NCI-H1694 (cell line): ENCODE data around the gene TFEC.
"Not testable (repeated sequence)": the region's sequence is repeated elsewhere in the genome, so short reads cannot be mapped to it uniquely, and the experiment has no call there.

Source experiments
- DNase-seq: peaks from one replicate; lab custom pipeline; 2025; lab: John Stamatoyannopoulos, UW

The TFEC gene, protein sequence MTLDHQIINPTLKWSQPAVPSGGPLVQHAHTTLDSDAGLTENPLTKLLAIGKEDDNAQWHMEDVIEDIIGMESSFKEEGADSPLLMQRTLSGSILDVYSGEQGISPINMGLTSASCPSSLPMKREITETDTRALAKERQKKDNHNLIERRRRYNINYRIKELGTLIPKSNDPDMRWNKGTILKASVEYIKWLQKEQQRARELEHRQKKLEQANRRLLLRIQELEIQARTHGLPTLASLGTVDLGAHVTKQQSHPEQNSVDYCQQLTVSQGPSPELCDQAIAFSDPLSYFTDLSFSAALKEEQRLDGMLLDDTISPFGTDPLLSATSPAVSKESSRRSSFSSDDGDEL

DNA sequence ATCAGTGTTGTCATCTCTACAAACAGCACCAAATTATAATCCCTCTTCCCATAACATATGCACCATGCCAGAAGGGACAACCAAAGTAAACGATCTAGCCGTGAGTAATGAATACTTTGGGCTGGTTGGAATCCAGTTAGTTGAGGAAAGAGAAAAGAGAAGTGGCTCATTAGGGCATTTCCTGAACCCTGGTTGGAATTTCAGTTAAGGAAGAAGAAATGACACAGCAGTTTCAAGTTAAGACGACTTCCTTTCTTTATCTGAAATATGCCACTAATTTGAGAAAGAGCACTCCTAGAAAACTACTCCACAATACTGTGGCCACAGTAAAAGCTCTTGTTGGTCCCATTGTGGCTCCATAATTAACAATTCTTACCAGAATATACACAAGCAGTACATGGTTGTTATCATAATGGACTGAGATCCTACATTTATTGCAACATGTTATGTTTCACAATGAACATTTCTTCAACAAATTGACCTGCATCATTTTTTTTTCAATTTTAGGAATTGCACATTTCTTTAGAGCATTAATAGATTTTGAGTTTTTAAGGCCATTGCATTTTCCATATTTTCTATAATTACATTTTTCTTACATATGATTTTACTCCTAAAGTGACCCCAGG lies at the start of gene TFEC:
TFEC (minus strand) TSS at position 113 of the 626 bp plus-strand sequence. CDS start 46,322 bp downstream, outside the sequence.
- no peak for DNase-seq

DNA sequence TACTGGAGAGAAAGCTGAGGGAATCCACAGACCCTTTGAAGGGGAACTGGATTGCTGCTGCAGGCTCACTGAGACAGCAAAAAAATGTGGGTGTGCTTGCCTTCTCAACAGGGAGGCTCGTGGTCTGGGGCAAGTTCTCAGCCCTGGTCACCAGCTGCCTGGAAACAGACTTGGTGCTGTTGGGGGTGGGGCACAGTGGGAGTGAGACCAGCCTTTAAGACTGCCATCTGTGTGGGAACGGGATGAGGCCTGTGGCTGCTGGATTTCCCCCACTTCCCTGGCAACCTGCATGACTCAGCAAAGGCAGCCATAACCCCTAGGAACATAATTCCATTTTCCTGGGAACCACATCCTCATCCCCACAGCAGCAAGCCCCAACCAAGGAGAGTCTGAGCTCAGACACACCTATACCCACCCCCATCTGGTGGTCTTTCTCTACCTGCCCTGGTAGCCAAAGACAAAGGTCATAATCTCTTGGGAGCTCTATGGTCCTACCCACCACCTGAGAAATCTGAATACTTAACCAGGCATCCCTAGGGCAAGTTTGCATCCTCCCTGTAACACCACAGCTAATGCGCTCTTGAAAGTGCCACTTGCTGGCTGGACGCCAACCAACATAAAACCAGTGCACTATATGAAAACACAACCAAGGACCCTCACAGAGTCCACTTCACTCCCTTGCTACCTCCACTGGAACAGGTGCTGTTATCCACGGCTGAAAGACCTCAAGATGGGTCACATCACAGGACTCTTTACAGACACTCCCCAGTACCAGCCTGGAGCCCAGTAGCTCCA lies 45.0 kb upstream of the TFEC start:
- DNase-seq = no peak

DNA sequence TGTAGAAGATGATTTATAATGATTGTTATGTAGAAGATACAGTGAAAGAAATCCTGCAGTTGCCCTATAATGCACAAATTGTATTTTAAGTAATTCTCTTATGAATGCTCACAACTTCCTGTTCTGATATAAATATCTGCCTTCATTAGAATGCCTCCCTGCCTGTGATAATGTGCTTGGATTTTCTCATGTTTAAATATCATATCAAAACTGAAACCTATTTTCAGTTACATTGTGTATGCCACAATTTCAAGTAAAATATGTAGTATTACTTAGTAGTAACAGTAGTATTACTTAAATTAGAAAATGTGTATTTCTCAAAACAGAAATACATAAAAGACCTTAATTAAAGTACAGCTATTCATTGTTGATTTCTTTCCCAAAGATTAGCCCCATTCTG lies 41.1 kb upstream of the TFEC start:
- no peak for DNase-seq

DNA sequence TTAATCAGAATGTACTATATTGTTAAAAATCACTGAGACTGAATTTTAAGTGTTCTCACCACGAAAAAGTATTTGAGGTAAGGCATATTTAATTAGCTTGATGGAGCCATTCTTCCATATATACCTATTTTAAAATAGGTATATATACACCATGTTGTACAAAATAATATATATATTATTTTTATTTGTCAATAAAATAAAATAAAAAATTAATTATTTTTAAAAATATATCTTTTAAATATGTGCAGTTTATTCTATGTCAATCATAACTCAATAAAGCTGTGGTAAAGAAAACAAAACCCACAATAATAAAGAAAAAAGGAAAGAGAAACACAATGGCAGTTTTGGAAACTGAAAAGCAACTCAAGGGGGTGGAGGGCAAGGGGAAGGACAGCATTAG lies 33.6 kb upstream of the TFEC start:
- DNase-seq = no peak

DNA sequence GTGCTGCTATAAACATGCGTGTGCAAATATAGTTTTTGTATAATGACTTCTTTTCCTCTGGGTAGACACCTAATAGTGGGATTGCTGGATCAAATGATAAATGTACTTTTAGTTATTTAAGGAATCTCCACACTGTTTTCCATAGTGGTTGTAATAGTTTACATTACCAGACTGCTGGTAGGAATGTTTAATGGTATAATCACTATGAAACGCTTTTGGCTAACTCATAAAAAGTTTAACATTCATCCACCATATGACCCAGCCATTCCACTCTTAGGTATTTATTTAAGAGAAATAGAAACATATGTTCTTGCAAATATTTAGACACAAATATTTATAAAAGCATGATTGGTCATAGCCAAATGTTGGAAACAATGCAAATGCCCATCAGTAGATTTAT lies 32.1 kb upstream of the TFEC start:
- DNase-seq = no peak

DNA sequence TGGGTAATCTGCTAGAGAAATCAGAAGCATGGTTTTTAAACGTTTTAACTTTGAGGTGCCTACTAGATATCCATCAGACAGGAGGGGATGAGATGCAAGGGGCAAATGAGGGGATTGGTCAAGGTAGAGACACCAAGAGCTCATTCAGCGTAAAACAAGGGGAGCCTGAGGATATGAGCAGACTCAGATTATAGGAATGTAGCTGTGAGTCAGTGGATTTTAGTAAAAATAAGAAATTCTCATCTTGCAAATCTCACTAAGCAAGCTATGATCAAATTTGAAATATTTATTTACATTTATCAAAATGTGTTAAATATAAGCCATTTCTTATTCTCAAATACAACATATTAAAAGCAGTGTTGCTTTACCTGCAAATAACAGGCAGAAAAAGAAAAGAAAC lies 21.4 kb upstream of the TFEC start:
- no peak for DNase-seq

DNA sequence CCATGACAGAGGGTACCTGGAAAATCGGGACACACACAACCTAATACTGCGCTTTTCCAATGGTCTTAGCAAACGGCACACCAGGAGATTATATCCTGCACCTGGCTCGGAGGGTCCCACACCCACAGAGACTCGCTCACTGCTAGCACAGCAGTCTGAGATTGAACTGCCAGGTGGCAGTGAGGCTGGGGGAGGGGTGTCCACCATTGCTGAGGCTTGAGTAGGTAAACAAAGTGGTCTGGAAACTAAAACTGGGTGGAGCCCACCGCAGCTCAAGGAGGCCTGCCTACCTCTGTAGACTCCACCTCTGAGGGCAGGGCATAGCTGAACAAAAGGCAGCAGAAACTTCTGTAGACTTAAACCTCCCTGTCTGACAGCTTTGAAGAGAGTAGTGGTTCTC lies 16.7 kb upstream of the TFEC start:
- not testable (repeated sequence) for DNase-seq

DNA sequence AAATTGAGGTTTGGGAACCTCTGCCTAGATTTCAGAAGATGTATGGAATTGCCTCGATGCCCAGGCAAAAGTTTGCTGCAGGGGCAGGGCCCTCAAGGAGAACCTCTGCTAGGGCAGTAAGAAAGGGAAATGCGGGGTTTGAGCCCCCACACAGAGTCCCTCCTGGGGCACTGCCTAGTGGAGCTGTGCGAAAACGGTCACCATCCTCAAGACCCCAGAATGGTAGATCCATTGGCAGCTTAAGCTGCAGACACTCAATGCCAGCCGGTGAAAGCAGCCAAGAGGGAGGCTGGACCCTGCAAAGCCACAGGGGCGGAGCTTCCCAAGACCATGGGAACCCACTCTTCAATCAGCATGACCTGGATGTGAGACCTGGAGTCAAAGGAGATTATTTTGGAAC lies 15.0 kb upstream of the TFEC start:
- DNase-seq = no peak

DNA sequence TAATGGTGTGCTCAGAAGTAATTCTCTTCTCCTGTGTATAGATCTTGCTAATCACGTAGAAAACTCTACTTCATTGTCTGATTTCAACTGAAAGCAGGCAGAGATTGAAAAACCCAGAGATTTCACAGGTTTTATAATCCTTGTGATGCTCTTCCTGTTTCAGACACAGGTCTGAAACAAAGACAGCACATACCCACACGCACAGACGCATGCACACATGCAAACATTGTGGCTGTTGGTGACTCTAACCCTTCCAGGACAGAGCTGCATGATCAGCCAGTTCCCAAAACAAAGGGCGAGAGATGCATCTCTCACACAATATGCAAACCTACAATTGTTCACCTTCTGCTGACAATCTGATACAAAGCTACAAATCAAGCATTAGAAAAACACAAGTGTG lies 11.1 kb upstream of the TFEC start:
- no peak for DNase-seq

DNA sequence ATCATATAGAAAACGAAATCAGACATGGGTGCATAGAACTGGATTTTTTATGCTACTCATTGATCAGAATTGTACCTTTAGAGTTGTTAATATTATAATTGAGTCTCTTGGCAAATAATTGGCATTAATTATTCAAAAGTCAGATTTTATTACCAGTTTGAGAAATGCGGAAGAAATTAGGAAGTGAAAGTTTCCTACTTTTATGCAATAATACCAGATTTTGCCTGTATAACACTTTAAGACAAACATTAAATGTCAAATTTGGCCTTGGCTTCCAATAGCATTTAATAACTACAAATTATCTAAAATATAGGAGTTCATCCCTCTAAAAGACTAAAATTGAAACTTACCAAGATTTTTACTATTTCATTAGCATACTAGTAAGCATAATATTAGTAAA lies 6.8 kb upstream of the TFEC start:
- no peak for DNase-seq

DNA sequence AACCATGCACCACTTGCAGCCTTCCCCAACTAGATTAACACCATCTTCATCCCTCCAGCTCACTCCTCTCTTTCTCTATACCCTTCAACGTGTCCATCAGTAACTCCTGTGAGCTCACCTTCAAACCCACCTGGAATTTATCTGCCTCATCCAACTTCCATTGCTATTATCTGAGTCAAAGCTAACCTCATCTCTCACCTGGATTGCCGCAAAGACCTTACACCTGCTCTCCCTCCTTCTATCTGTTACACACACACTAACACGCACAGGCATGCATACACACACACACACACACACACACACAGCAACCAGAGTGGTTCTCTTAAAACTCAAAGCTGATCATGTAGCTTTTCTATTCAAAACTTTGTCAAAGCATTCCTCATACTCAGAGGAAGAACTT lies 3.8 kb upstream of the TFEC start:
- DNase-seq = no peak

DNA sequence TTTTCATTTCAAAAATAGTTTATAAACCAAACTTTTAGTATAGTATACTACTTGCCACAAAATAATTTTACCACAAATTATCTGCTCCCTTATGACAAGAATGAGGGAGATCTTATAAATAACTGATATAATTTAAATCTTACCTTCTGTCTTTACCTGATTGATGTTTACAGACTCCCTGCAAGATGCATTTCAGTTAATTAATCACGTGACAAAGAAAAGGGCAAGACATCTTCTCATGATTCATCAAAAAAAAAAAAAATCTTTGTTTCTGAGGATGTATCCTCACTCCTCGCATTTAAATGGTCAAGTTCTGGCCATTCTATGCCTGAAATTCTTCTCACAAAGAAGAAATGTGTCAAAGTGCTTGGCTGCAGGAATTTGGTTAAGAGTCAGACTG lies 2.3 kb upstream of the TFEC start:
- no peak for DNase-seq

DNA sequence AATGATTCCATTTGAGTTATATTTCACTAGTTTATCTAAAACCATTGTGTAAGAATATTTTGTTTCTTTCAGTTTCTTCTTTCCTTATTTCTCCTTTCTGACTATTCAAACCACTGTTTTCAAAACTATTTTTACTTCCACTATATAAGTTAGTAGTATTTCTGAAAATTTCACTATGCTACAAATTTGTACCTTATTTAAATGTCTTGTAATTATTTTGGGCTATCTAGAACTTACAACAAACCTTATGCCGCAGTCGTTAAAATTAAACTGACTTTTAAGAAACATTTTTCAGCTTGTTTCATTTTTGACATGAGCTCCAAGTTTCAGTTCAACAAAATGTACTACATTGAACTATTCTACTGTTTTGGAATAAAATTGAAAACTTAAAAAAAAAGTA lies 1.8 kb downstream of the TFEC start:
- DNase-seq = no peak

DNA sequence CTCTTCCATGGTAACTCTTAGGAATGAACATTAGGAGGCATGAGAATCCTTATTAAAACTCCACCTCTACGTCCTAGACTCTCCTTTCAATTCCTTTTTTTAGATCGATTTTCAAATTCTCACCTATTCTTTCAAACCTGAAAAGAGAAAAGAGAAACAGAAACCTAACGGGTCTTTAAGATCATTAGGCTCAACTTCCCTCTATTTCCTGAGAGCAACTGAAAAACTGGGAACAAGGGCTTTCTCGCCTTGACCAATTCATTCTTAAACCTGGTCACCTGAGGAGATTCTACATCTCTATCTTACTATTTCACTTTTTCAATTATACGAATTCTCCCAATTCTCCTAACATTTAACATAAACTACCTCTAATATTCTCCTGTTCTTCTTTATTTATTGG lies 2.8 kb downstream of the TFEC start:
- DNase-seq = no peak

DNA sequence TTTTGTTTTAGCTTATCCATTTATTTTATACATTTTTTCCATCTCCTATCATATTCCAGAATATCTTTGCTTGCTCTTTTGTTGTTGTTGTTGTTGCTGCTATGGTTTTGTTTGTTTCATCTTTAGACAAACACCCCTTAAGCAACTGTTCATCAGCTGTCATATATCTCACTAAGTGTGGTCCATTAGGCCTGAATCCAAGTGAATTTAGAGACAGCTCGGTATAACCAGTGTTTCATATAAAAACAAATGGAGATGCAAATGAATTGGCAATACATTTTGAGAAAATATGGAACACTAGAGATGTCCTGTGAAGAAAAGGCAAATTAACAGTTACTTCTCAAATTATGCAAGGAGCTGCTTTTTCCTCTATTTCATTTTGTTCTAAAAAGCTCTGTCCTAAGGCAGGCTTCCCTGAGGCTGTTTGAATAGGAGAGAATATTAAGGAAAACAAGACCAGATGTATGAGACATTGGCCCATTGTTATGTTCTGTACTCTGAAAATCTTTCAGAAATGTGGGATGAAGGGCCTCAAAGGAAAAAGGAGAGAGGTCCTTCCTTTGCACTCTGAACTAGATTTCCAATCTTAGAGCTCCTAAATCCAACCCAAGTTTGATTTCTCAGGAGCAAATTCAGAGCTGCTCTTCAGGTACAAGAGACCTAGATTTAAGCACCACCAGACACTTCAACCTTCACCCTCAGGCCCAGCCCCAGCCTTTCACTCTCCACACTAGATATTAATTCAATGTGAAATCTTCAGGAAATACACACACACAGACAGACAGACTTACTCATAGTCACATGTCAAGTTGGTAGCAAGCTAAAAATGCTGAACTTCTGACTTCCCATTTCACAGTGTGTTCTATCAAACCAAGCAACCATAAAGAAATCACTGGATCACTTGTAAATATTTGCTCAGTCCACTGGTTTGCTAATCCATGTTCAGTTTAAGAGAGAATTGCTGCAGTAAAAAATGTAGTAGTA lies 5.4 kb downstream of the TFEC start:
- DNase-seq = no peak

DNA sequence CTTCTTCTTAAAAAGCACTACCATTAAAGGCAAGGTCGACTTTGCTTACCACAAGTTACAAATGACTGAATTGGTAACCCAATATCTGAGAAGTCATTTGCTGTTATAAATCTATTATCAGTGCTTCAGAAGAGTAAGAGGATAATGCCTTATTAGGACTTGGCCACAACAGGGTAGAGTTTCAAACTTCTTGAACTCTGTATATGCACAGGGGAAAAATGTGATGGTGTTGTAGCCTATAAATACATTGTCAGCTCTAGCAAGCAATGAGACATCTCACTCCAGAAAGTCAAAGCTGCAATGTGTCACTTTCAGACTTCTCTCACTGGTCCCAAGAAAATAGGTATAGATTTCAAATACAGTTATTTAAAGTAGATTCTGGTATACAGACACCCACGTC lies 9.3 kb downstream of the TFEC start:
- no peak for DNase-seq

DNA sequence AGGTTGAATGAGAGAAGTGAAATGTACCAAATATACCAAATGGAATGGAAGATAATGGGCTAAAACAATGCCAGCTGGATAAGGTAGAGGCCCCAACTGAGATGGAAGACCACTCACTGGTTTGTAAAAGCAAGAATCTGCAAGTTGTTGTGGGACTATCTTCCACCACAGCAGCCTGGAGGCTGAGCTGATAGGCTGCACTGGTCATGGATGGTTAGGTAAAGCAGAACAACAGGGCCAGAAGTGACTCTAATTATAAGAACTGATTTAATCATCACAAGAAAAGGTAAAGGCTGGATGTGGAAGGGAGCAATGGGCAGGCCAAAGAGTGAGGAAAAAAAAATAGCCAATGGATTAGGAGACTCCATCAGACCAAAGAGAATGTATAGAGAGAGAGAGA lies 11.8 kb downstream of the TFEC start:
- DNase-seq = no peak

DNA sequence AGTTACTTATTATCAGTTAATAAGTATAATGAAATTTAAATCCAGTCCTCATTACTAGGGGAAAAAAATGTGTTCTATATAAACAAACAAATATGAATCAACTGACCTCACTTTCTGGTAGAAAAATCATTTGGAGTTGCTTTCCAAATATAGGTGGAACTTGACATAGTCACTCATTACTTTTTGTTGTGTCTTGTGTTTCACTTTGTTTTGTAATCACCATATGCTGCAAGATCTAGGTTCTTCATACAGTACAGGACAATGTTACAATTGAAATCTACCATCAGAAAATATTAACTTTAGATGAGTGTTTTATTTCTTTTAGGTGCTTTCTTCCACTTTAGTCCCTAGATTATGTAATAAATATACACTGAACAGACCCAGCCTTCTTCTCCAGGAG lies 16.9 kb downstream of the TFEC start:
- DNase-seq = no peak

DNA sequence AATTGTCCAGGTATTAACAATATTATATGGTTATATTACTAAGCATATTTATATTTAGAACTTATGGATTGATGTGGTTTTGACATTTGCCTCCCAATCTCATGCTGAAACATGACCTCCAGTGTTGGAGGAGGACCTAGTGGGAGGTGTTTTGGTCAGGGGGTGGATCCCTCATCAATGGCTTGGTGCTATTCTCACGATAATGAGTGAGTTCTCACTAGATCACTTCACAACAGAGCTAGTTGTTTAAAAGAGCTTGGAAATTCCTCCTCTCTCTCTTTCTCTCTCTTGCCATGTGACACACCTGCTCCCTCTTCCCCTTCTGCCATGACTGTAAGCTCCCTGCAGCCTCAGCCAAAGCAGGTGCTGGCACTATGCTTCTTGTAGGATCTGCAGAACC lies 19.0 kb downstream of the TFEC start:
- no peak for DNase-seq

DNA sequence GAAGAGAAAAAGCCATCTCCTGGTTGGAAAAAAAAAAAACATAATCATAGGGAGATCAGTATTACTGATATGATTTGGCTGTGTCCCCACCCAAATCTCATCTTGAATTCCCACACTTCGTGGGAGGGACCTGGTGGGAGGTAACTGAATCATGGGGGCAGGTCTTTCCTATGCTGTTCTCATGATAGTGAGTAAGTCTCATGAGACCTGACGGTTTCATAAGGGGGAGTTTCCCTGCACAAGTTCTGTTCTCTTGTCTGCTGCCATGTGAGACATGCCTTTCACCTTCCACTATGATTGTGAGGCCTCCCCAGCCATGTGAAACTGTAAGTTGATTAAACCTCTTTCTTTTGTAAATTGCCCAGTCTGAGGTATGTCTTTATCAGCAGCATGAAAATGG lies 25.8 kb downstream of the TFEC start:
- not testable (repeated sequence) for DNase-seq

DNA sequence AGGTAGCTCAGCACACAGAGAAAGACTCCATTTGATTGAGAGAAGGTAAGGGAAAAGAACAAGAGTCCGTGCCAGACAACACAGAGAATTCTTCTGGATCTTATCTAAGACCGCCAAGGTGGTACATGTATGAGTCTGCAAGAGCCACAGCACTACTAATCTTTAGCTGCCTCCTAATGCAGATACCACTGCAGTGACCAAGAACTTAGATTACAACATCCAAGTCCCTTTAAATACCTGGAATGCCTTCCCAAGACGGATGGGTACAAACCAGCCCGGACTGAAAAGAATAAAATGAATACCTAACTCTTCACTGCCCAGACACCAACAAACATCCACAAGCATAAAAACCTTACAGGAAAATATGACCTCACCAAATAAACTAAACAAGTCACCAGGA lies 33.3 kb downstream of the TFEC start:
- DNase-seq = no peak

DNA sequence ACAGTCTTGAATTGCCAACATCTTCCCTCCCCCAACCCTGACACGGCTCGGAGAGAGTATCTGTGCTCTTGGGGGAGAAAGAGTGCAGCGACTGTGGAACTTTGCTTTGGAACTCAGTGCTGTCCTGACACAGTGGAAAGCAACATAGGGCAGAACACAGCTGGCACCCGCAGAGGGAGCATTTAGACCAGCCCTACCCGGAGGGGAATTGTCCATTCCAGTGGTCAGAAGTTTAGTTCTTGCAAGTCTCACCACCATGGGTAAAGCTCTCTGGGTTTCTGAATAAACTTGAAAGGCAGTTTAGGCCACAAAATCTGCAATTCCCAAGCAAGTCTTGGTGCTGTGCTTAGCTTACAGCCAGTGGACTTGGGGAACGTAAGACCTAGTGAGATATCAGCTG lies 34.9 kb downstream of the TFEC start:
- DNase-seq = no peak
